ENCODE data around the gene MS4A13. TPM values are rescaled to one million over a fixed set of nuclear protein-coding genes. Genes with fewer than 3 reads are reported as not detected.
"Not testable (repeated sequence)": the region's sequence is repeated elsewhere in the genome, so short reads cannot be mapped to it uniquely, and the experiment has no call there.

MS4A13 gene
- total and polyA plus RNA-seq, 7 donors = not detected

DNA sequence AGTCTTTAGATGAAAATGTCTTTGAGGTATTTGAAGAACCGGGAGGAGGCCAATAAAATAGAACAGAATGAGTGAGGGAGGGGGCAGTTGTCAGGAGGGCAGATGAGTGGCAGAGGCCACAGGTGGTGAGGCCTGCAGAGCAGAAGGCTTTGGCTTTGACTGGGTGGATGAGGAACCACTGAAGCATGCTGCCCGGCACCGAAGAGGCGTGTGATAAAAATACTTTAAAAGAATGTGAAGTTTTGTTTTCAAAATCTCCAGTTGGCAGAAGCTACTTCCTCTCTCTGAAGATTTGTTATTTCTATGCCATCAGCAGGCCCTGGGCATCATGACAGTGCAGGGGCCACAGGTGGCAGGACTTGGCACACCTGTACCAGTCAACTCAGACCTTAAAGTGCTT lies 16.3 kb upstream of the MS4A13 start:
- ATAC-seq = no peak

DNA sequence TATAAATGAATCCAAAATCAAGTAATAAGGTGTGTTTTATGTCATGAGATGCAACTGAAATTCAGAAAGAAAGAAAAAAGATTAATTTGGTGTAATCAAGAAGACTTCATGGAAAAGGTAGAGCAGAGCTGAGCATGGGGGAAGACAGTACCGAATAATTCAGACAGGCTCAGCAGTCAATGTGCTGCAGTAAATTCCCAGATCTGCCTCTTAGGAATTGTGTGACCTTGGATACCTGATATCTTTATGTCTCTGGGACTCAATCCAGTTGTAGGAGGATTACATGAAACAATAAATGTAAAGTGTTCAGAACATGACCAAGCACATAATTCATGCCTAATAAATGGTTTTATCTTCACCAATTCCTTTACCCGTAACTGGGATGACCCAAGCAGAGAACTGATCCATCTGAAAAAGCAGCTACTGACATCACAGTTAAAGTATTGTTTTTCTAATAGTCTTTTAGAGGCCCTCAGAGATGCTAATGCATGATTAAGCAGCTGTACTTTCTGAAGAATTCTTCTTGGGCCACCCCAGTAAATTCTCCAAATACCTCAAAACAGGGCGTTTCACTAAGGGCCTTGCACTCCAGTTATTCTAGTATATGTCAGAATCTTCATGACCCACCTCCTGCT lies 14.8 kb upstream of the MS4A13 start:
- Histone ChIP-seq H3K4me1 (no peaks in the 10 kb centered on the region), H3K36me3 (ENCODE audit: insufficient read depth in 1 of 2, low read depth in 1 of 2) (no peaks in the 10 kb centered on the region), H3K27ac (no peak overlapping the region), H3K27me3 (ENCODE audit: insufficient read depth in 3 of 3, low read length in 2 of 3) (no peaks in the 10 kb centered on the region), H3K4me3 (no peak overlapping the region), H3K9me3 (no peaks in the 10 kb centered on the region)
- DNase-seq = no peak
- intact Hi-C loops (cut with DNase I) = no loop called here
- no peak for ATAC-seq
- WGBS, 3 donors = 31 to 32% (median 32%) methylated on average over 3 of the region's 3 CpGs
- TF ChIP-seq, protein P1, sequence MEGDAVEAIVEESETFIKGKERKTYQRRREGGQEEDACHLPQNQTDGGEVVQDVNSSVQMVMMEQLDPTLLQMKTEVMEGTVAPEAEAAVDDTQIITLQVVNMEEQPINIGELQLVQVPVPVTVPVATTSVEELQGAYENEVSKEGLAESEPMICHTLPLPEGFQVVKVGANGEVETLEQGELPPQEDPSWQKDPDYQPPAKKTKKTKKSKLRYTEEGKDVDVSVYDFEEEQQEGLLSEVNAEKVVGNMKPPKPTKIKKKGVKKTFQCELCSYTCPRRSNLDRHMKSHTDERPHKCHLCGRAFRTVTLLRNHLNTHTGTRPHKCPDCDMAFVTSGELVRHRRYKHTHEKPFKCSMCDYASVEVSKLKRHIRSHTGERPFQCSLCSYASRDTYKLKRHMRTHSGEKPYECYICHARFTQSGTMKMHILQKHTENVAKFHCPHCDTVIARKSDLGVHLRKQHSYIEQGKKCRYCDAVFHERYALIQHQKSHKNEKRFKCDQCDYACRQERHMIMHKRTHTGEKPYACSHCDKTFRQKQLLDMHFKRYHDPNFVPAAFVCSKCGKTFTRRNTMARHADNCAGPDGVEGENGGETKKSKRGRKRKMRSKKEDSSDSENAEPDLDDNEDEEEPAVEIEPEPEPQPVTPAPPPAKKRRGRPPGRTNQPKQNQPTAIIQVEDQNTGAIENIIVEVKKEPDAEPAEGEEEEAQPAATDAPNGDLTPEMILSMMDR (IDR thresholded peaks at IDR 0.05) = no peak

More for the DNA sequence above, 16.3 kb upstream of the MS4A13 start:
- TF ChIP-seq, protein P1 (IDR thresholded peaks at IDR 0.05) = no peak
- DNase-seq = no peak
- H3K4me1 ChIP-seq = no peaks in the 10 kb centered on the region
- intact Hi-C loops (cut with DNase I) = no loop called here
- no peaks in the 10 kb centered on the region for H3K27me3 ChIP-seq (ENCODE audit: insufficient read depth in 3 of 3, low read length in 2 of 3)
- no peaks in the 10 kb centered on the region for H3K9me3 ChIP-seq
- WGBS, 3 donors = 39 to 48% (median 41%) methylated on average over 4 of the region's 4 CpGs
- no peak overlapping the region for H3K27ac ChIP-seq
- no peaks in the 10 kb centered on the region for H3K36me3 ChIP-seq (ENCODE audit: insufficient read depth in 1 of 2, low read depth in 1 of 2)
- H3K4me3 ChIP-seq = no peak overlapping the region

DNA sequence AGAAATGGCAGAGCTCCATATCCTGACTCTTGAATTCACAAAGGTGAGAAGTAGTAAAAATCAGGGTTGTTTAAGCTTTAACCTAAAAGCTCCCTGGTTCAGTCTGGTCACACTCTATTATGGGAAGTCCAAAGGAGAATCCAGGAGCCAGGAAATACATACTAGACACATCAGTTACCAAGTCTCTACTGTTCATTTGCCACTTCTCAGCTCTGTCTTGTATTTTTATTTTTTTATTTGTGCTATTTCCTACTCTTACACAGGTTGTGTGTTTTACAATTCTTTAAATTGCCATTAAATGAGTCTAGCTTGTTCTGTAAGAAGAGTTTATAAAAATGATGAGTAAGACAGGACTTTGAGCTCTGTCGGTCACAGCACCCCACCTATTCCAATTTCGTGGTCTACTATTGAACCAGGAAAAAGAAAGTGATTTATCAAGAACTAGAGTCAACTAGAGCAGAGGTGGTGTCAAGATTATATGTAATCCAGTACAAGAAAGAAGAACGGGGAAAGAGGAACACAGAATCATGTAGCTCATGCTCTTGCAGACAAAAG lies 12.9 kb upstream of the MS4A13 start:
- Histone ChIP-seq H3K4me1 (no peaks in the 10 kb centered on the region), H3K27ac (no peak overlapping the region), H3K9me3 (no peaks in the 10 kb centered on the region), H3K27me3 (ENCODE audit: insufficient read depth in 3 of 3, low read length in 2 of 3) (no peaks in the 10 kb centered on the region), H3K36me3 (ENCODE audit: insufficient read depth in 1 of 2, low read depth in 1 of 2) (no peaks in the 10 kb centered on the region), H3K4me3 (no peak overlapping the region)
- TF ChIP-seq, protein P1 (IDR thresholded peaks at IDR 0.05) = no peak
- DNase-seq (no peak), ATAC-seq (no peak)
- WGBS, 3 donors = 62 to 71% (median 65%) methylated on average over 3 of the region's 3 CpGs
- intact Hi-C loops (cut with DNase I) = no loop called here

DNA sequence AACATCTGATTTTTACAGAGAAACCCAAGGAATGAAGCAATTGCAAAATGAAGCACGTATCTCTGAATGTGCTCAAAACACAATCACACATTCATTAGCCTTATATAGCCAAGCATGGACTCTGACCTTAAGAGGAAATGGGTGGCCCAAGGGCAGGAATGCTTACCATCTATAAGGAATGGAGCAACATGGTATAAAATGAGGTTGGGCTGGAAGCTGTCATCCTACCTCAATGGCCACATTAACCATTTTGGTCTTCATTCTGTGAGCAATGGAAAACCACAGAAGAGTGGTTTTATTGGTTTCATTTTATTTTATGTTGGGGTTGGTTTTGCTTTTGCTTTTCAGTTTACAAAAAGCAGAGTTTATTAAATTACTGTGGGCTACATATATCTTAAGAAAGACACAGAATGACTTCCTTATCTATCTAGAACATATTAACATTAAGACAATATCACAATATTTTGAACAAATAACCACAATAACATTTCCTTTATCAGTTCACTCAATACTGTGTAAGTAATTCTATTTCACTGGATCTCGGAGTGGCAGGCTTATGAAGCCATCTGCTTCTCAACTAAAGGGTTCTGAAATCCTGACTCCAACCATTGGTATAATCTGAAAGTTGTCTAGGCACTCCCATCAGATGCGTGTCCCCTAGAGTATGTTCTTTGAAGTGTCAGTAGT lies 10.8 kb upstream of the MS4A13 start:
- H3K4me3 ChIP-seq = no peak overlapping the region
- DNase-seq (no peak), ATAC-seq (no peak)
- H3K9me3 ChIP-seq = no peaks in the 10 kb centered on the region
- WGBS, 3 donors = 81 to 85% (median 83%) methylated on average over 3 of the region's 3 CpGs
- no peak overlapping the region for H3K27ac ChIP-seq
- H3K27me3 ChIP-seq (ENCODE audit: insufficient read depth in 3 of 3, low read length in 2 of 3) = no peaks in the 10 kb centered on the region
- intact Hi-C loops (cut with DNase I) = no loop called here
- no peaks in the 10 kb centered on the region for H3K36me3 ChIP-seq (ENCODE audit: insufficient read depth in 1 of 2, low read depth in 1 of 2)
- TF ChIP-seq, protein P1 (IDR thresholded peaks at IDR 0.05) = no peak
- no peaks in the 10 kb centered on the region for H3K4me1 ChIP-seq

DNA sequence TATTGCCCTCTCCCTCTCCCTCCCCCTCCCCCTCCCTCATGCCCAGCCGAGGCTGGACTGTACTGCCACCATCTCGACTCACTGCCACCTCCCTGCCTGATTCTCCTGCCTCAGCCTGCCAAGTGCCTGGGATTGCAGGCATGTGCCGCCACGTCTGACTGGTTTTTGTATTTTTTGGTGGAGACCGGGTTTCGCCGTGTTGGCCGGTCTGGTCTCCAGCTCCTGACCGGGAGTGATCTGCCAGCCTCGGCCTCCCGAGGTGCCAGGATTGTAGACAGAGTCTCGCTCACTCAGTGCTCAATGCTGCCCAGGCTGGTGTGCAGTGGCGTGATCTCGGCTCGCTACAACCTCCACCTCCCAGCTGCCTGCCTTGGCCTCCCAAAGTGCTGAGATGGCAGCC lies 5.6 kb upstream of the MS4A13 start:
- intact Hi-C loops (cut with DNase I) = not testable (repeated sequence)

DNA sequence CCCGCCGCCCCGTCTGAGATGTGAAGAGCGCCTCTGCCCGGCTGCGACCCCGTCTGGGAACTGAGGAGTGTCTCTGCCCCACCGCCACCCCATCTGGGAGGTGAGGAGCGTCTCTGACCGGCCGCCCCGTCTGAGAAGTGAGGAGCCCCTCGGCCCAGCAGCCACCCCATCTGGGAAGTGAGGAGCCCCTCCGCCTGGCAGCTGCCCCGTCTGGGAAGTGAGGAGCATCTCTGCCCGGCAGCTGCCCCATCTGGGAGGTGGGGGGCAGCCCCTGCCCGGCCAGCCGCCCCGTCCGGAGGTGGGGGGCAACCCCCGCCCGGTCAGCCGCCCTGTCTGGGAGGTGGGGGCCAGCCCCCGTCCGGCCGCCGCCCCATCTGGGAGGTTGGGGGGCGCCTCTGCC lies 5.0 kb upstream of the MS4A13 start:
- 93 to 94% (median 93%) methylated on average over 22 to 28 of the region's 28 CpGs for WGBS, 3 donors
- H3K4me1 ChIP-seq; DNase-seq; ATAC-seq; intact Hi-C loops (cut with DNase I); H3K27me3 ChIP-seq (ENCODE audit: insufficient read depth in 3 of 3, low read length in 2 of 3); H3K9me3 ChIP-seq; H3K4me3 ChIP-seq; H3K27ac ChIP-seq; H3K36me3 ChIP-seq (ENCODE audit: insufficient read depth in 1 of 2, low read depth in 1 of 2): not testable (repeated sequence)

More for the DNA sequence above, 5.6 kb upstream of the MS4A13 start:
- H3K36me3 ChIP-seq (ENCODE audit: insufficient read depth in 1 of 2, low read depth in 1 of 2); H3K9me3 ChIP-seq; DNase-seq; H3K4me1 ChIP-seq; H3K27ac ChIP-seq; H3K4me3 ChIP-seq; H3K27me3 ChIP-seq (ENCODE audit: insufficient read depth in 3 of 3, low read length in 2 of 3); ATAC-seq: not testable (repeated sequence)
- 75 to 79% (median 79%) methylated on average over 15 of the region's 15 CpGs for WGBS, 3 donors
